Smooth muscle cell (in vitro differentiated cells): ENCODE data around the gene MPC1. TPM values are rescaled to one million over a fixed set of nuclear protein-coding genes. Genes with fewer than 3 reads are reported as not detected.

Experiments
- DNase-seq: peaks from one replicate; lab custom pipeline; 2025; ENCODE audit not compliant: unreplicated experiment; lab: John Stamatoyannopoulos, UW
- H2AFZ ChIP-seq: fragments of 200-600 bp; sonication (generic); 2 replicates; pipeline ENCODE4 v1.6.0; 2016; ENCODE audit warnings: antibody characterized with exemption, low read depth, mild to moderate bottlenecking
- H3F3A ChIP-seq: fragments of 200-600 bp; sonication (generic); 2 replicates; pipeline ENCODE4 v1.6.0; 2017; ENCODE audit warnings: antibody characterized with exemption, low read depth
- H3K27ac ChIP-seq: fragments of 200-600 bp; sonication (generic); 2 replicates; pipeline ENCODE4 v1.5.1; 2016; ENCODE audit warnings: low read depth, mild to moderate bottlenecking
- H3K27me3 ChIP-seq: fragments of 200-600 bp; sonication (generic); 2 replicates; pipeline ENCODE4 v1.6.1; 2016; ENCODE audit warnings: low read depth, mild to moderate bottlenecking
- H3K36me3 ChIP-seq: fragments of 200-600 bp; sonication (generic); 2 replicates; pipeline ENCODE4 v1.5.1; 2016; ENCODE audit warnings: low read depth
- H3K4me1 ChIP-seq: fragments of 200-600 bp; sonication (generic); 2 replicates; pipeline ENCODE4 v1.5.1; 2016; ENCODE audit warnings: low read depth
- H3K4me2 ChIP-seq: fragments of 200-600 bp; sonication (generic); 2 replicates; pipeline ENCODE4 v1.6.0; 2016; ENCODE audit warnings: mild to moderate bottlenecking
- H3K4me3 ChIP-seq: fragments of 200-600 bp; sonication (generic); 2 replicates; pipeline ENCODE4 v1.5.1; 2016; ENCODE audit warnings: mild to moderate bottlenecking
- H3K79me2 ChIP-seq: fragments of 200-600 bp; sonication (generic); 2 replicates; pipeline ENCODE4 v1.6.0; 2016; ENCODE audit warnings: low read depth, mild to moderate bottlenecking
- H3K9ac ChIP-seq: fragments of 200-600 bp; sonication (generic); 2 replicates; pipeline ENCODE4 v1.6.0; 2016; ENCODE audit warnings: low read depth
- H3K9me3 ChIP-seq: fragments of 200-600 bp; sonication (generic); replicated peaks from 2 replicates; pipeline ENCODE4 v1.5.1; 2016; ENCODE audit warnings: low read depth
- H4K20me1 ChIP-seq: fragments of 200-600 bp; sonication (generic); 2 replicates; pipeline ENCODE4 v1.6.0; 2016; ENCODE audit warnings: low read depth
- WGBS: methylation state at CpG from one replicate; pipeline ENCODE4 v1.1.7; 2016; ENCODE audit warnings: low lambda C conversion rate; 5-methylcytosine and 5-hydroxymethylcytosine counted together
- polyA plus RNA-seq: library from polyadenylated mRNA; unstranded; fragments of >200 nt; fragmentation: Nextera tagmentation; extraction: Ambion mirVana; gene quantifications from 2 replicates; pipeline ENCODE4 v1.2.1, GENCODE V29; 2016
- total RNA-seq: library from RNA; depleted of rRNA; stranded (reverse); fragments of >200 nt; gene quantifications from 2 replicates; pipeline ENCODE4 v1.2.3, GENCODE V29; 2014
- TF ChIP-seq, protein P1 (sequence below): fragments of 200-600 bp; sonication (generic); IDR thresholded peaks from 2 replicates; pipeline ENCODE4 v1.5.1; 2017; ENCODE audit warnings: borderline replicate concordance, mild to moderate bottlenecking, antibody characterized with exemption; ENCODE audit not compliant: insufficient read depth, poor library complexity, severe bottlenecking

MPC1 gene
- total and polyA plus RNA-seq, 2 experiments from 2014 or later, result 49.0 to 57.4 TPM

DNA sequence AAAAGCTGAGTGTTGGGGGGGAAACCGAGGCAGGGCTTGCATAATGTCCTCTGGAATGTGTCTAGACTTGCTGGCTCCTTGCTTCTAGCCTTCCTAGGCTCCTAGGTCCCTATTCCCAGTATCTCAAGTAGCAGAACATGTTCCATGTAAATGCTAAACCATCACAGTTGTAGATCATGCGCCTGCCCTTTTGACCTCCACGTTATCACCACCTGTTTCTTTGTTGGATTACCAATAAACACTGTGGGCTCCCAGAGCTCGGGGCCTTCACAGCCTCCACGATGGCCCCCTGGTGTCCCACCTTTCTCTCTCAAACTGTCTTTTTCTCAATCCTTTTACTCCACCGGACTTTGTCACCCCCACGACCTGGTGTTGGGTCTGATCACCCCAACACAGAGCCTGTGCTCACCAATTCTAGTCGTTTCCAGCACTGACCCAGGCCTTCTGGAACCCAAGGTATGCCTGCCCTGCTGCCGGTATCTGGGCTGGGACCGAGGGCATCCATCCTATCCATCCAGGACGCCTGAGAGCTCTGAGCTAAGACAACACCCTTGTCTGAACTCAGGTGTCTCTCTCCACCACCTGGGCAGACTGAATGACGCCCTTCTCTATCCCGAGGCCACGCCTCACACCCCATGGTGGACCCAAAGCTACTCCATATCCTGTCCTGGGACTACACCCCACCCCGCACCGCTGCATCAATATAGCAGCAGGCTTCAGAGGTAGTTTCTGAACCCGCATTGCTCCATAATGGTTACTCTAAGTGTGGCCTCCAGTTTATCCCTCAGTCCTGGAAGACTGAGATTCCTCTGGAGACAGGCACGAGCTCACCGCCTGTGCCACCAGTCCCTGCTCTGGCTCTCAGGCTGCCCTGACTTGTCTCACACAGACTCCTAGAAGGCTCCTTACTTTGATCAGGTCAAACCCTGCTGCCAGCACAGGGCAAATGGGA, 65.2 kb downstream of the MPC1 start:
- H2AFZ ChIP-seq, result no peak overlapping the region
- H3K9ac ChIP-seq, result no peak overlapping the region
- TF ChIP-seq, protein P1, sequence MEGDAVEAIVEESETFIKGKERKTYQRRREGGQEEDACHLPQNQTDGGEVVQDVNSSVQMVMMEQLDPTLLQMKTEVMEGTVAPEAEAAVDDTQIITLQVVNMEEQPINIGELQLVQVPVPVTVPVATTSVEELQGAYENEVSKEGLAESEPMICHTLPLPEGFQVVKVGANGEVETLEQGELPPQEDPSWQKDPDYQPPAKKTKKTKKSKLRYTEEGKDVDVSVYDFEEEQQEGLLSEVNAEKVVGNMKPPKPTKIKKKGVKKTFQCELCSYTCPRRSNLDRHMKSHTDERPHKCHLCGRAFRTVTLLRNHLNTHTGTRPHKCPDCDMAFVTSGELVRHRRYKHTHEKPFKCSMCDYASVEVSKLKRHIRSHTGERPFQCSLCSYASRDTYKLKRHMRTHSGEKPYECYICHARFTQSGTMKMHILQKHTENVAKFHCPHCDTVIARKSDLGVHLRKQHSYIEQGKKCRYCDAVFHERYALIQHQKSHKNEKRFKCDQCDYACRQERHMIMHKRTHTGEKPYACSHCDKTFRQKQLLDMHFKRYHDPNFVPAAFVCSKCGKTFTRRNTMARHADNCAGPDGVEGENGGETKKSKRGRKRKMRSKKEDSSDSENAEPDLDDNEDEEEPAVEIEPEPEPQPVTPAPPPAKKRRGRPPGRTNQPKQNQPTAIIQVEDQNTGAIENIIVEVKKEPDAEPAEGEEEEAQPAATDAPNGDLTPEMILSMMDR, result no peak
- H3K4me2 ChIP-seq, result no peak overlapping the region
- no peaks in the 10 kb centered on the region for H3K27me3 ChIP-seq
- no peaks in the 10 kb centered on the region for H3F3A ChIP-seq
- H3K4me1 ChIP-seq, result no peaks in the 10 kb centered on the region
- H3K27ac ChIP-seq, result no peak overlapping the region
- no peak for DNase-seq
- H3K9me3 ChIP-seq, result no peaks in the 10 kb centered on the region
- H3K36me3 ChIP-seq, result no peaks in the 10 kb centered on the region
- 94% methylated on average over 19 of the region's 19 CpGs for WGBS
- no peaks in the 10 kb centered on the region for H3K79me2 ChIP-seq
- H3K4me3 ChIP-seq, result no peak overlapping the region
- H4K20me1 ChIP-seq, result peaks cover 4% of the 10 kb centered on the region

DNA sequence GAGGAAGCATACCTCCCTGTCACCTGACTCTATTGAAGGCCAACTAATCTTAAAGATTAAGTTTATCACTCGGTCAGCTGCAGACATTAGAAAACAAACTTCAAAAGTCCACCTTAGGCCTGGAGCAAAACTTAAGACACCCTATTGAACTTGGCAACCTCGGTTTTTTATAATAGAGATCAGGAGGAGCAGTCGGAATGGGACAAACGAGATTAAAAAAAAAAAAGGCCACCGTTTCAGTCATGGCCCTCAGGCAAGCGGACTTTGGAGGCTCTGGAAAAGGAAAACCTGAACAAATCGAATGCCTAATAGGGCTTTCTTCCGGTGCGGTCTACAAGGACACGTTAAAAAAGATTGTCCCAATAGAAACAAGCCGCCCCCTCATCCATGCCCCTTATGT, 67.3 kb downstream of the MPC1 start:
- Histone ChIP-seq H3K4me2 (no peak overlapping the region), H3K9me3 (no peaks in the 10 kb centered on the region), H3K9ac (no peak overlapping the region), H3K27ac (no peak overlapping the region), H3K4me1 (no peaks in the 10 kb centered on the region), H3K27me3 (peaks cover 6% of the 10 kb centered on the region), H3K4me3 (no peak overlapping the region), H3F3A (no peaks in the 10 kb centered on the region), H3K79me2 (no peaks in the 10 kb centered on the region), H3K36me3 (no peaks in the 10 kb centered on the region), H2AFZ (no peak overlapping the region), H4K20me1 (peaks cover 4% of the 10 kb centered on the region)
- DNase-seq, result no peak
- 94% methylated on average over 11 of the region's 11 CpGs for WGBS
- TF ChIP-seq, protein P1, result no peak

Other genes with a start within 250 kb of the MPC1 start
- not detected in 2 replicates for gene TBXT, start 215.1 kb downstream of the MPC1 start, total RNA-seq
- not detected in 2 replicates for gene TBXT, start 215.1 kb downstream of the MPC1 start, polyA plus RNA-seq
- 0.40 TPM in 1 of 2 replicates, not detected in the other for gene PRR18, start 74.5 kb downstream of the MPC1 start, total RNA-seq
- gene PRR18, start 74.5 kb downstream of the MPC1 start, polyA plus RNA-seq, result not detected in 2 replicates
- 50.3 and 59.9 TPM in 2 replicates for gene SFT2D1, start 40.4 kb downstream of the MPC1 start, total RNA-seq
- 81.2 and 82.3 TPM in 2 replicates for gene SFT2D1, start 40.4 kb downstream of the MPC1 start, polyA plus RNA-seq
- gene RAMACL, start 203.7 kb upstream of the MPC1 start, total RNA-seq, result 0.13 and 0.99 TPM in 2 replicates
- 0.14 and 0.89 TPM in 2 replicates for gene RAMACL, start 203.7 kb upstream of the MPC1 start, polyA plus RNA-seq
- gene RPS6KA2, start 244.3 kb upstream of the MPC1 start, total RNA-seq, result 7.8 and 10.5 TPM in 2 replicates
- gene RPS6KA2, start 244.3 kb upstream of the MPC1 start, polyA plus RNA-seq, result 10.4 and 12.2 TPM in 2 replicates